ENCODE data around the gene GSK3B. TPM values are rescaled to one million over a fixed set of nuclear protein-coding genes. Genes with fewer than 3 reads are reported as not detected.

The GSK3B gene
- polyA plus RNA-seq, 3 donors: 16.2 to 20.6 (median 20.5) TPM

- TF ChIP-seq CTCF (IDR thresholded peaks at IDR 0.05): no peak
Measured at GRCh38 chr3:119981386-119981785, 112.9 kb downstream of the GSK3B start.

GRCh38 chr3:119978554-119979208, 115.6 kb downstream of the GSK3B start:
- Histone ChIP-seq H3K4me2 (replicated peaks; ENCODE audit: extremely low read depth, low read length, poor library complexity, severe bottlenecking) (no peak overlapping the region), H3K27me3 (ENCODE audit: control insufficient read depth in 2 of 2, insufficient read depth in 2 of 2, low read length in 2 of 2) (no peaks in the 10 kb centered on the region), H3K36me3 (replicated peaks in 1 of 2; ENCODE audit: control insufficient read depth in 1 of 2, insufficient read depth in 2 of 2, low read length in 2 of 2) (peaks cover 0 to 24% of the 10 kb centered on the region in 2 donors), H4K20me1 (ENCODE audit: insufficient read depth, low read length) (peaks cover 91% of the 10 kb centered on the region), H3K9ac (ENCODE audit: insufficient read depth, low read length, poor library complexity, severe bottlenecking) (no peak overlapping the region), H3K27ac (ENCODE audit: low read depth in 1 of 2, low read length in 2 of 2) (no peak overlapping the region), H3K79me2 (ENCODE audit: insufficient read depth, low read length) (peaks cover 63% of the 10 kb centered on the region), H3K9me3 (replicated peaks in 1 of 2; ENCODE audit: control insufficient read depth in 1 of 2, insufficient read depth in 1 of 2, low read length in 2 of 2) (peaks cover 0 to 4% of the 10 kb centered on the region in 2 donors), H2AFZ (ENCODE audit: insufficient read depth, low read depth, low read length, poor library complexity, severe bottlenecking) (no peak overlapping the region), H3K4me1 (ENCODE audit: control insufficient read depth in 1 of 2, insufficient read depth in 2 of 2, low read length in 2 of 2) (no peaks in the 10 kb centered on the region), H3K4me3 (replicated peaks in 1 of 3; ENCODE audit: low read depth in 2 of 3, low read length in 3 of 3) (no peak overlapping the region)
- H3K36me3 Mint-ChIP-seq: peaks cover 28 to 33% of the 10 kb centered on the region in 2 donors
- peaks cover 0 to 1% (median 0%) of the 10 kb centered on the region in 3 donors for H3K27me3 Mint-ChIP-seq (ENCODE audit: low read depth in 3 of 3)
- DNase-seq: no peak
- peaks cover 2% of the 10 kb centered on the region for H3K4me1 Mint-ChIP-seq
- H3K4me3 Mint-ChIP-seq: no peak overlapping the region
- peaks cover 0 to 6% (median 2%) of the 10 kb centered on the region in 7 donors for H3K9me3 Mint-ChIP-seq
- no peak overlapping the region for H3K27ac Mint-ChIP-seq
- intact Hi-C loops (cut with micrococcal nuclease): no loop called here
- 98% methylated on average over 10 of the region's 11 CpGs for WGBS (ENCODE audit: insufficient coverage)
- no peak for TF ChIP-seq CTCF (IDR thresholded peaks at IDR 0.05)

More at GRCh38 chr3:119981386-119981785, 112.9 kb downstream of the GSK3B start:
- Mint-ChIP-seq H3K27ac (no peak overlapping the region), H3K36me3 (peaks cover 40 to 41% of the 10 kb centered on the region in 2 donors), H3K4me3 (no peak overlapping the region), H3K4me1 (peaks cover 2% of the 10 kb centered on the region), H3K27me3 (ENCODE audit: low read depth in 3 of 3) (peaks cover 0 to 1% (median 0%) of the 10 kb centered on the region in 3 donors), H3K9me3 (peaks cover 14 to 26% (median 22%) of the 10 kb centered on the region in 7 donors)
- Histone ChIP-seq H3K4me2 (replicated peaks; ENCODE audit: extremely low read depth, low read length, poor library complexity, severe bottlenecking) (no peak overlapping the region), H3K27ac (ENCODE audit: low read depth in 1 of 2, low read length in 2 of 2) (no peak overlapping the region), H3K36me3 (replicated peaks in 1 of 2; ENCODE audit: control insufficient read depth in 1 of 2, insufficient read depth in 2 of 2, low read length in 2 of 2) (peaks cover 0 to 24% of the 10 kb centered on the region in 2 donors), H3K27me3 (ENCODE audit: control insufficient read depth in 2 of 2, insufficient read depth in 2 of 2, low read length in 2 of 2) (no peaks in the 10 kb centered on the region), H3K9me3 (replicated peaks in 1 of 2; ENCODE audit: control insufficient read depth in 1 of 2, insufficient read depth in 1 of 2, low read length in 2 of 2) (peaks cover 0 to 5% of the 10 kb centered on the region in 2 donors), H3K4me3 (replicated peaks in 1 of 3; ENCODE audit: low read depth in 2 of 3, low read length in 3 of 3) (no peak overlapping the region), H3K9ac (ENCODE audit: insufficient read depth, low read length, poor library complexity, severe bottlenecking) (no peak overlapping the region), H2AFZ (ENCODE audit: insufficient read depth, low read depth, low read length, poor library complexity, severe bottlenecking) (no peak overlapping the region), H4K20me1 (ENCODE audit: insufficient read depth, low read length) (peaks cover 64% of the 10 kb centered on the region), H3K4me1 (ENCODE audit: control insufficient read depth in 1 of 2, insufficient read depth in 2 of 2, low read length in 2 of 2) (no peaks in the 10 kb centered on the region), H3K79me2 (ENCODE audit: insufficient read depth, low read length) (peaks cover 44% of the 10 kb centered on the region)
- DNase-seq: no peak
- 94% methylated on average over 3 of the region's 14 CpGs for WGBS (ENCODE audit: insufficient coverage)
- intact Hi-C loops (cut with micrococcal nuclease): no loop called here

Measured in CD14-positive monocyte (primary cell).